HG02981 (cell line): ENCODE results near the gene HOMER2.
"Not testable (repeated sequence)": the region's sequence is repeated elsewhere in the genome, so short reads cannot be mapped to it uniquely, and the experiment has no call there.

Source experiments
- ATAC-seq: cut with Tn5 transposase; IDR thresholded peaks from one replicate; pipeline ENCODE4 v1.9.1; 2021; ENCODE audit warnings: mild to moderate bottlenecking, moderate library complexity; ENCODE audit not compliant: unreplicated experiment

The HOMER2 gene

DNA sequence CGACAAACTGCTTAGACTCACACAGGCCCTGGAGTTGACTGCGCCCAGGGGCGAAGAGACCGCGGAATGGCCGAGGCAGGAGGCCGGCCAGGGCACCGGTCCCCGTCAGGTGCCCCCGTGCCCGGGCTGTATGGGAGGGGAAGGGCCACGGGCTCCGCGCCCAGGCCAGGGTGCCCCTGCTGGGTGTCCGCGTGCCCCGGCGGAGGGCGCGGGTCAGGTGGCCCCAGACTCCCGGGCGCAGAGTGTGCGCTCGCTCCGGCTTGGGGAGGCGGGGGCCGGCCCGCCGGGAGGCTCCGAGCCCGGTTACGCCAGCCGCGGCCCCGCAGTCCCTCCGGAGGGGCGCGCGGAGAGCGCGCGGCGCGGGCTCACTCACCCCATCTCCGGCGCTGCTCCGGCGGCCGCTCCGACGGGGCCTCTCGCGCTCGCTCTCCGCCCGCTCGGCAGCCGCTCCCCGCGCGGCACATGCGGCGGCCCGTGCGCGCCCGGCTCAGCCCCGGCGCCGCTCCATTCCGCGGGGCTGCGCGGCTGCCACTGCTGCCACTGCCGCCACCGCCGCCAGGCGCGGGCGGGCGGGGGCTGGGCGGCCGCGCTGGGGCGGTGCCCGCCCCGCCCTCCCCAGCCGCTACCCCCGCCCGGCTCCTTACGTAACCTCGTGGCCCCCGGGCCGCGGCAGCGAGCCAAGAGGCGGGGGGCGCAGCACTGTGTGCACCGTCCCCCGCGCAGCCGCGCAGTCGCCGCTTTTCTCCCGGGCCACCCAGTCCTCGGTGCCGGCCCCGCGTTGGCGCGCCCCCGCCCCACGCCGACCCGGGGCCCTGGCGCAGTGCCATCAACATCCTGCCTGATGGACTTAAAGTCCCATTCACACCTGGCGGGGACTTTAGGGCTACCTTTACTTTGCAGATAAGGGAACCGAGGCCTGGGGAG lies at the start of gene HOMER2:
HOMER2 (minus strand) TSS at position 563 of the 924 bp plus-strand sequence; CDS start at position 378, 185 bp downstream.
- ATAC-seq = no peak

DNA sequence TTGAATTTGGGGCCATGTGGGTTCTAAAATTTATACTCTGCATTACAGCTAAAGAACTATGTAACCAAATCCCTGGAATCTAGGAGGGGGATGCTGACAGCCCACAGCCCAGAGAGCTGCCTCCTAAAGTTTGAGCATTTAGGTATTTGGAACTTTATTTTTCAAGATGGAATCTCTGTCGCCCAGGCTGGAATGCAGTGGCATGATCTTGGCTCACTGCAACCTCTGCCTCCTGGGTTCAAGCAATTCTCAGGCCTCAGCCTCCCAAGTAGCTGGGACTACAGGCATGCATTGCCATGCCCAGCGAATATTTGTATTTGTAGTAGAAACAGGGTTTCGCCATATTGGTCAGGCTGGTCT lies 48.1 kb upstream of the HOMER2 start:
- not testable (repeated sequence) for ATAC-seq

DNA sequence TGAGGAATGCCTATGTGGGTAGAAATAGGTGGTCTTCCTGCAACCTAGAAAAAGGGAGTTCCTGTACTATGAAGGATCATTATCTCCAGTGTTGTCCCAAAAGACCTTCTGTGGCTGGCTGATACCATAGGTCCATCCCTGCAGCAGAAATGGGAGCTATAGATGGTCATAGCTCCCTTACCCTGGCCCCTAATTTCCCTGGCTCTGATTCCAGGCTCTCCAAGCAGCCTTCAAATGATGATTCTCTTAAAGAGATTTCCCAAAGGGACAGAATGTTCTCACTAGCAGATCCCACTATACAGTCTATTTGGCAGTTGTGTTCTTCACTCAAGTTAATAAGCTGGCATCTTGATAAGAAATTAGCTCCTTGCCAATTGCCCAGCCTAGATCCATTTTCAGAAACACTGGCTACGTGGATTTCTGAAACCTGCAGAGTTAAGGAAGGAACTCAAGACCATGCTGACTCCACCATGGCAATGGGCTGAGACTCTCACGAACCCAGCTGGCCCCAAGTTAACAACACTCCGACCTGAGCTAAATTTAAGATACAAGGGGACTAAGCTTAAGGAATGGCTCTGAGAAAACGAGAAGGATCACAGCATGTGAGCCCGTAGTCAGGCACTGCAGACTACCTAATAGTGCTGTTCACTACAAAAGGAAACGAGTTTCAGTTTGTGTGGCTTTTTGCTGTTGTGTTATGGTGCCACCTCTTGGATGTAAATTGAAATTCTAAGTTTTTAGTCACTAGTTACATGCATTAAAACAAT lies 47.6 kb upstream of the HOMER2 start:
- ATAC-seq = peak; percentile 77

DNA sequence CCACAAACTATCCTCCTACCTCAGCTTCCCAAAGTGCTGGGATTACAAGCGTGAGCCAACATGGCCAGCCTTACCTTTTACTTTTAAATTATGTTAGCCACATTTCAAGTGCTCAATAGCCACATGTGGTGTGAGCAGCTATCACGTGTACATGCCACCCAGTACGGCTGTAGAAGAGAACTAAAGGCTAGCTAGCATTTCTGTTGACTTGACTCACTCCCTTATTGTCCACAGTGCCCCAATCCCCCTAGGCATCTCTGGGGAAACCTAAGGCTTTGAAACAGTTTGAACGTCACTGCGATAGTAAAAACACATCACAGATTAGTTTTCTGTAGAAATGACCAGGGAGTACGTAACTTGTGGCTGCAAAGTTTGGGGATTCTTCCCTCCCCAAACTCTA lies 46.9 kb upstream of the HOMER2 start:
- ATAC-seq = no peak

DNA sequence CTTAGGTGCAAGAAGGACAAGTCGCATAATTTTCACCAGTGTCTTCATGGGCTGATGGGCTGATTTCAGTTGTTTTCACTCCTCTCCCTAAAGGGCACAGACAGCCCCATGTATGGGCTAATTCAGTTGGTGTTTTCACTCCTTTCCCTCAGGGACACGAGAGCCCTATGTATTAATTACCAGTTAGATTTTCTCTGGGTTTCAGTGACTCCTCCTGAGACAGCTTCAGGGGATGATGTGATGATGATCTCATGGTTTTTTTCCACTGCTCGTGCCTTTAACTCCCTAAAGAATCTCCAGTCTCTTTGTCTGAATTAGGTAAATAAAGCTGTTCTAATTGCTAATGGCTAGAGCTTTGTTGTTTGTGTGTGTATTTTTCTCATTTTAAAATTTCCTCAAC lies 43.4 kb upstream of the HOMER2 start:
- no peak for ATAC-seq

DNA sequence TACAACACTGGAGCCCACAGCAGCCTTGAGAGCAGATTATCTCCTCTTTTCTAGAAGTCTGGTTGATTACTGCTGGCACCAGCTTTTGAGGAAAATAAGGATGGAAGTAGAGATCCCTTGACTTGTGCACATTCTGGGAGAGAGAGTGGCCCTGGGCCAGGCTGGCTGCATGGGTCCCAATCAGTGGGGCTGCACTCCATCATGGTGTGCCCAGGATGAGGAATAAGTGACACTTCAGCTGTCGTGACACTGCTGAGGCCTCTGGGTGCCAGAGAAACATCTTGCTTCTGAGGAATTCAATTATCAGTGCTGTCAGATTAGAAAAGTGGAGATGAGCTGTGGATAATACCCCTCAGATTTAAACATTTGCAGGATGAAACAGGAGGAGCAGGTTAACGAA lies 42.6 kb upstream of the HOMER2 start:
- no peak for ATAC-seq

DNA sequence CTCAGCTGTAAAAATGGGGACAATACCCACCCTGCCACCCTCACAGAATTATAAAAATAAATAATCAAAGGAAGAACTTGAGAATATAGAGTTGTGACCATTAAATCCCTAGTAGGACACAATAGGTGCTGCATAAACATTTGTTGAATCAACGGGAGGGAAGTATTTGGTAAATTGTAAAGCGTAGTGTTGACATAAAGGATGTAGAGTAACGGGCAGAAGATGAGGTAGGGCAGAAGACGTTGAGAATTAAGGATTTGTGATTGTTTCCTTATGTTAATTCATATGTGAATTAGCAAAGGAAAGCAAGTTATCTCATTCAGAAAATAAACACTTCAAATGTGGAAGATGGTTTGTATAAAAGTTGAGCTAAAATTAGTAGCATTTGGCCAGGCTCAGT lies 40.6 kb upstream of the HOMER2 start:
- ATAC-seq = no peak

DNA sequence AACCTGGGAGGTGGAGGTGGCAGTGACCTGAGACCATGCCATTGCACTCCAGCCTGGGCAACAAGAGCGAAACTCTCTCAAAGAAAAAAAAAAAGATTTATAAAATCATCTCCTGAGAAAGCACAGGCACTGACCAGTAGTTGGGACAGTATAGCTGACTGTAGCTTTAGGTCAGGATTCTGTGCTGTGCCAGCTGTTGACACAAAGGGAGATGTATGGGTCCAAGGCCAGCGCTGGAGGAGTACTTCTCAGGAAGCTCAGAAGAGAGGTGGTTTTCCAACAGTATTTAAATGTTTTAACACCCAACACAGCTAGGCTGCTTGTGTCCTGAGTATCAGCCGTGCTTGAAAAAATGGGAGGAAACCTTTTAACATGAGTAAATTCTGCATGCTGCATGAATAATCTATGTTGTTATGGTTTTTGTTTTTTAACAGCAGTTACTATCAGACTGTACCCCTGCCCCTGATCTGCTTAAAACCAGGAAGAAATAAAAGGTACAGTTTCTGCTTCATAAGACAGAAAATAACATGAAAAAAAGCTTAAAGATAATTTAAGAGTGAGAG lies 40.0 kb upstream of the HOMER2 start:
- ATAC-seq = no peak

DNA sequence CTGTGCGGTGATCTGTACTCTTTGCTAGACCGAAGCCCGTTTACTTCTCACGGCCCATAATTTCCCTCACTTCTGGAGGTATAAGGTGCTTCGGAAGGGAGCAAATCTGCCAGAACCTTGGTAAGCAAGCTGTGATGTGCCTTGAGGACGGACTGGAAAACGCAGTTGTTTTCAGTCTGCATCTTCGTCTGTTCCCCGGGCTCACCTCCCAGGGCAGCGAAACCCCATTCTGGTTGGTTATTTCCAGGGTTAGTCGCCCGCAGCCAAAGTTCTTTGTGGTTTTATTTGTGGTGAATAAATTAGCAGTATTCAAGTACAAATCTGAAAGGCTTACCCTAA lies 33.9 kb upstream of the HOMER2 start:
- peak; percentile 33 for ATAC-seq

DNA sequence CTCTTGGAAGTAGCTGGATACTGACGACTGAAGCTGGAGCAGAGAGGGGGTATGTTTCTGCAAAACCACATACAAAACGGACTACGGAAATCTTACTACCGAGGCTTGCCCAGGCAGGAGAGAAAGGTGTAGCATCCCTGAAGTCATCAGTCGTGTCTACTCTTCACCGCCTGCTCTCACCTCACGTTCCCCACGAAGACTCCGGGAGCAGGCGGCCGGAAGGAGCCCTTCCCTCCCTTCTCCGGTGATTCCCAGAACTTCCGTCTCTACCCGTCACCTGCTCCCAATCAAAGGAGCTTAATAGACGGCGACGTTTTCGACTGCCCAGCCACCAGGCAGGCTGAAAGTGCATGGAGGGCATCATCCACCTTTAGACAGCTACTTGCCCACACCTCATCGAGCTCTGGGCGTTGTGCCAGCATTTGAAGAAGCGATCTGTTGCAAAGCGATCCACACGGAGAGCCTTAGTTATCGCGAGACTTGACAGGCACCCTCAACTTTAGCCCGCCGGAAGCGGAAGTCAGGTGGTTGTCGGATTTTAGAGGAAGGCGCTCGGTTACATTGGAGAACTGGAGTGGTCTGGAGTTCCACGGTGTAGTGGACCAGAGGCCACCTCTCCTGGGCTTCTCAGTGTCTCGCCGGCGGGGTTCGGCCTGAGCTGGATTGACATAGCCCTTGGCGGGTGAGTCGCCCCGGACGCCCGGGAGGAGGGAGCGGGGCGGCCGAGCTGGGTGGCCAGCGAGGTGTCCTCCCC lies 33.3 kb upstream of the HOMER2 start, which contains the start of gene RAMAC:
RAMAC (plus strand) TSS at position 523 of the 754 bp plus-strand sequence. CDS start 2,809 bp downstream, outside the sequence.
- ATAC-seq = peak; percentile 94

DNA sequence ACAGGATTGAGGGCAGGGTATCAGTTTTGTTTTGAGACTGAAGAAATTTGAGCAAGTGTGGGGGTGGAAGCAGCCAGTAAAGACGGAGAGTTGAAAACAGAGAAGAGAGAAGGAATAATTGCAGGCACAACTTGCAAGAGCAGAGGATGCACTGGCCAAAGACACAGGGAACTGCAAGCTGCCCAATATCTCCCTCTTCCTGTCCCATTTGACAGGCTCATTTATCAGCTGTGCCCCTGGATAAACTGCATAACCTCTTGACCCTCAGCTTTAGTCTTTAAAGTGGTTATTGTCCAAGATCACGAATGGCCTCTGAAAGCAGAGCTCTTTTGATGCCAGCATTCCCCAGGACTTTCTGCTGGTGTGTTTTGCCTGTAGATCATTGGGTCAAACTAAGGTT lies 28.5 kb upstream of the HOMER2 start:
- no peak for ATAC-seq

DNA sequence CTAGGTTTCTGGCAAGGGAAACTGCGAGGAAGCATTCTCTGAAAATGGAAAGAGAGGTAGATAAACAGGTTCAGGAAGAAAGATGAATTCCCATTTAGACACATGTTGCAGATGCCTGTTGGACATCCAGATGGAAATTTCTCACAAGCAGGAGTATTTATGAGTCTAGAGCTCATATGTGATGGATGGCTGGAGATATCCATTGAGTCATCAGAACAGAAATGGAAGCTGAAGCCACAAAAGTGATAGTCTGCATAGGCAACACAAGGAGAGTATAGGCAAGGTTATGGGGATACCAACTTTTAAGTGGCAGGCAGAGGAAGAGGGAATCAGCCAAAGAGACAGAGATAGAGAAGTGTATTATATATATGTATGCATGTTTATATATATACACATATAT lies 27.2 kb upstream of the HOMER2 start:
- no peak for ATAC-seq

DNA sequence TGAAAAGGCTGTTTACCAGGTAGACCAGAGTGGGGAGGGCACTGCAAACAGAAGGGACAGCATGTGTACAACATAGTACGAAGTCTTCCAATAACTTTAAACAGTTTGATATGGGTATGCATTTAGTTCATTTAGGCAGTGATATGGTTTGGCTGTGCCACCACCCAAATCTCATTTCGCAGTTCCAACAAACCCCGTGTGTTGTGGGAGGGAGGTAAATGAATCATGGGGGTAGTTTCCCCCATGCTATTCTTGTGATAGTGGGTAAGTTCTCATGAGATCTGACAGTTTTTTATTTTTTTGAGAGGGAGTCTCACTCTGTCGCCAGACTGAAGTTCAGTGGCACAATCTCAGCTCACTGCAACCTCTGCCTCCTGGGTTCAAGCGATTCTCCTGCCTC lies 25.9 kb upstream of the HOMER2 start:
- ATAC-seq = no peak

DNA sequence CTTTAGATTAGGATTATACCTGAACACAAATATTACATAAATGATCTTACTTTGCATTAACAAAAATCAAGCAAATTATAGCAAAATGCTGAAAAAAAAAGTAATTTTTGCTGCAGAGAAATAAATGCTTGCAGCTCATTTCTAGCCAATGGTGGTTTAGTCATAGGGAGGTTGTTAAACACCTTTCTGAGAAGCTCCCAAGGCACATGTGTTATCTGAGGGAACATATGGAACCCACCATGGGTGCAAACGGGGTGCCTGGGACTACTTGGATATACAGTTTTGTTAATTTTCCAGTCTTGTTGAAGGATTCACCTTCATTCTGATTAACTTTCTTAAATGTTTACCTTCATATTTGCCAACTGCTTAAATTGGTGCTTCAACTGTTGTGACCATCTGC lies 24.6 kb upstream of the HOMER2 start:
- ATAC-seq = no peak

DNA sequence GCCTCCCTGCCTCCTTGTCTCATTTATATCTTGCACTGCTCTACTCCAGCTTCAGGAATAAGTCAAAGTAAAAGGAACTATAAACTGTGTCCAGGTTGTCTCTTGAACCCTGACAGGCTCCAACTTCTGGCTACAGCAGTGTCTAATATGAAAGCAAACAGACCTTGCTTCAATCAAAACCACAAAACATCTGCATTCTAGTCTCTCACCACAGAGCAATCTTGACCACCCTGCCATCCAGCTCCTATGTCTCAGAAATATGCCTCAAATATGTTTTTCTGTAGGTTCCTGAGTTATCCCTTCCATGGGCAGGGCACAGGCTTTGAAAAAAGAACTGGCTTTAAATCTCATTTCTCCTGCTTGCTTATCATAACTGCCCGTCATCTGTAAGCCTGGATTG lies 20.5 kb upstream of the HOMER2 start:
- ATAC-seq = no peak

DNA sequence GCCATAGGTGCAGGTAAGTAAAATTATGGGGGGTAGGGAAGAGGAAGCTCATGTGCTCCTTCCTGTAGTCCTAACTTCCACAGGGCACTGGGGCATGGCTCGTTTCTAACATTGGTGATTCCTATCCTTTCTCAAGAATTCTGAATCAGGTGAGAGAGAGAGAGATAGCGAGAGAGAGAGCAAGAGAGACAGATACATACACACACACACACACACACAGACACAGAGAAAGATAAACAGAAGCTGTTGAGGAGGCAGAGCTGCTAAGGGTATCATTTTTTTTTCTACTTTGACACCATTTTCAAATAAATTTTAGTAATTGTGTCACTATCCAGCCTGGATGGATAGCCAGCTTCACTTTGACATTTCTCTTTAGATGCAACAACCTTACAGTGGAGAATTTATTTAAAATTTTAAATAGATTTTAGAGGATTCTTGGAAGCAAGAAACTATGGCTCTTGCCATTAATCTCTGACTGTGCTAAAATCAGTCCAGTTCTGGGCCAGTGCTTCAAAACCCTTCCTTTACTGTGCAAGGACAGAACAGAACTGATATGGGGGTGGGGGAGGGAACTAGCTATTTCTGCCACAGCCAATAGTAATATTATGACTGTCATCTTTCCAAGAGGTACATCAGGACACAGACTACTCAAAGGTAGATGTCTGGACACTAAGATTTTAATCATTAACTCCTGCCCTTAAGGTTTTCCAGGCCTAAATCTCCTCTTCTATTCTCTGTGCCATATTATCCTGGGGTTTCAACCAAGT lies 18.9 kb upstream of the HOMER2 start:
- no peak for ATAC-seq

DNA sequence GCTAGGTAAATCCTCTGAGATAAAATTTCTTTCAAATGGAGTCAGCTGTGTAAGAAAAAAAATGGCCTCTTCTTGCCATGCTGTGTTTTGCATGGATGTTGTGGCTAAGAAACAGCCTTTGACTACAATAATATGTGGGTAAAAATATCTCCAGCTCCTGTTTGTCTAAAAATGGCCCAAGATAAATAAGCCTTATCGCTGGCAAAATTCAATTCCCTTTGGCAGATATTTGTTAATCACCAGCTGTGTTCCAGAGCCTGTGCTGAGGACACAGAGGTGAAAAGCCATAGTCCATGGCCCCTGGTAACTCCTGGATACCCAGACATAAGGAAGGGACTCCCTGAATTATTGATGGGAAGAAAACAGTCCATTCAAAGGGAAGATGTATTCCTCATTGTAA lies 18.2 kb upstream of the HOMER2 start:
- ATAC-seq = no peak

DNA sequence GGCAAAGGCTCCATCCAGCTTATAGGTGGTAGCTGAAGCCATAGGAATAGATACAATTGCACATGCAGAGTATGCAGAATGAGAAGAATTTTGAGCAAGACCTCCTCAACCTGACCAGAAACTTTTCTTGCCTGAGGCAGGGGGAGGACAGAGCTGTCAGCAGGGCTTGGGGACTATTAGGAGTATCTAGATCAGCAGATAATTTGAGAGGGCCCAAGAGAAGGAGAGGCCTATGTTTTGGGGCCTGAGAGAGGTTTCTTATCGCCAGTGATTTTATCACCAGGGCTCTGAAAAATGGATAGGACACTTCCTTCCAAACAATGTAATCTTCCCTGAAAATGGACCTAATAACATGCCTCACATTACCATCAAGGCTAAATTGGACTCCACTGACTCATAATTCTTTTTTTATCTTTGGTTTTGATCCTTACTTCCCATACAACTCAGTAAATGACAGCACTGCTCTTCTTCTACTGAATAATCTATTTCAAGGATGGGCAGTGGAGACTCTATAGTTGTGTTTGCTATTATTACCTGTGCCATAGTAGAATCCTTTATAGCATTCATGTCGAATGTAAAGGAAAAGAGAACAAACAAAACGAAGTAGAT lies 17.7 kb upstream of the HOMER2 start:
- no peak for ATAC-seq

DNA sequence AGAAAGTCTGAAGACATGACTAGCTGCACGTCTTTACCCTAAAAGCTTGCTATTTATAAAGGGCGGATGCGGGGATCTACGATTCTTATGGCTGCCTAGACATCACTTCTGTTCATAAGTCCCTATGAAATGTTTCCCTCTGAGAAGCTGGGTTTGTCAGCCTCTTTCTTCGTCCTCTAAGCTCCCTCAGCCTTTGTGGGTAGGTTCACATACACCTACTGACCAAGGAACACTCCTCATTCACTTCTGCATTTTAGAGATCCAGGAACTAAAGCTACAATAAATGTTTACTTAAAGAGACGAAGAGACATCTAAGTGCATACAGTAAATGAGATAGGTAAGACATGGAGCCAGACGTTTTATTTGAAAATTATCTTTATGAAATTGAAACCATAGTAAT lies 16.8 kb upstream of the HOMER2 start:
- no peak for ATAC-seq

DNA sequence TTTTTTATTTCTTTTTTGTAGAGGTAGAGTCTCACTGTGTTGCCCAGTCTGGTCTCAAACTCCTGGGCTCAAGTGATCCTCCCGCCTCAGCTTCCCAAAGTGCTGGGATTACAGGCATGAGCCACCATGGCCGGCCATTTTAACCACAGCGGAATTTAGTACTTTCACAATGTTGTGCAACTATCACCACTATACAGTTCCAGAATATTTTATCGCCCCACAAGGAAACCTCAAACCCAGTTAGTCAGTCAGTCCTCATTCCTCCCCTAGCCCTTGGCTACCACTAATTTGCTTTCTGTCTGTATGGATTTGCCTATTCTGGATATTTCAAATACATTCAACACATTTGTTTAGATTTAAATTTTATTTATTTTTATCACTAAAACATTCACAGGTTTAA lies 15.5 kb upstream of the HOMER2 start:
- no peak for ATAC-seq
